HEK293 (cell line): Measurements from ENCODE around the gene PLEKHD1.

Experiments
- CTCF ChIA-PET: fragments of 350-600 bp; formaldehyde crosslinking; extraction: SDS; loops from one replicate; lab custom pipeline; 2021; ENCODE audit warnings: antibody characterized with exemption; lab: Yijun Ruan, JAX
- POLR2A ChIA-PET: fragments of 300-600 bp; formaldehyde crosslinking; extraction: SDS; loops from one replicate; lab custom pipeline; 2020; ENCODE audit warnings: antibody characterized with exemption, inconsistent platforms; lab: Yijun Ruan, JAX
- H3K27ac ChIP-seq: fragments of 200-500 bp; sonication (Bioruptor generic); 2 replicates; pipeline ENCODE4 v1.5.1; 2014; ENCODE audit warnings: low read depth, low read length, control low read depth, inconsistent platforms; ENCODE audit errors: extremely low read depth
- H3K36me3 ChIP-seq, 2 experiments: fragments of 200-500 bp in 1 of 2; sonication (Bioruptor generic) in 1 of 2; 1 replicate in 1 of 2; 2 replicates in 1 of 2; pipeline ENCODE4 v1.5.1; 2014 to 2017; ENCODE audit warnings: inconsistent platforms in 2 of 2, low read length in 2 of 2; ENCODE audit not compliant: control insufficient read depth in 2 of 2, insufficient read depth in 1 of 2
- H3K4me1 ChIP-seq: fragments of 200-500 bp; sonication (Bioruptor generic); 2 replicates; pipeline ENCODE4 v1.5.1; 2014; ENCODE audit warnings: mild to moderate bottlenecking, low read length, inconsistent platforms; ENCODE audit not compliant: control insufficient read depth, insufficient read depth
- H3K4me3 ChIP-seq: 2 replicates; pipeline ENCODE4 v1.5.1; 2011; ENCODE audit warnings: low read depth, mild to moderate bottlenecking, control low read depth, low read length, moderate library complexity
- H3K9me3 ChIP-seq: fragments of 200-500 bp; sonication (Bioruptor generic); 2 replicates; pipeline ENCODE4 v1.5.1; 2014; ENCODE audit warnings: low read depth, low read length, inconsistent platforms; ENCODE audit not compliant: control insufficient read depth, insufficient read depth
- GLI2 ChIP-seq: fragments of 450-650 bp; formaldehyde crosslinking; IDR thresholded peaks from 2 replicates; pipeline ENCODE4; 2017; ENCODE audit warnings: missing biosample characterization, missing genetic modification characterization, low read depth, borderline replicate concordance
- GLIS1 ChIP-seq: fragments of 450-650 bp; formaldehyde crosslinking; IDR thresholded peaks from 2 replicates; pipeline ENCODE4 v1.5.1; 2016; ENCODE audit warnings: missing biosample characterization, missing genetic modification characterization
- MZF1 ChIP-seq: fragments of 450-650 bp; formaldehyde crosslinking; IDR thresholded peaks from 2 replicates; pipeline ENCODE4 v1.5.1; 2017; ENCODE audit warnings: missing biosample characterization, missing genetic modification characterization, borderline replicate concordance
- OSR2 ChIP-seq: fragments of 450-650 bp; formaldehyde crosslinking; IDR thresholded peaks from 2 replicates; pipeline ENCODE4 v1.5.1; 2016; ENCODE audit warnings: missing biosample characterization, missing genetic modification characterization
- SCRT2 ChIP-seq: fragments of 450-650 bp; formaldehyde crosslinking; IDR thresholded peaks from 2 replicates; pipeline ENCODE4 v1.5.1; 2016; ENCODE audit warnings: missing biosample characterization, missing genetic modification characterization
- WT1 ChIP-seq: fragments of 450-650 bp; formaldehyde crosslinking; IDR thresholded peaks from 2 replicates; pipeline ENCODE4 v1.5.1; 2016; ENCODE audit warnings: missing biosample characterization, missing genetic modification characterization
- ZNF16 ChIP-seq: fragments of 450-650 bp; formaldehyde crosslinking; IDR thresholded peaks from 2 replicates; pipeline ENCODE4 v1.5.1; 2016; ENCODE audit warnings: low read depth, missing biosample characterization, missing genetic modification characterization
- ZNF211 ChIP-seq: fragments of 450-650 bp; formaldehyde crosslinking; IDR thresholded peaks from 2 replicates; pipeline ENCODE4 v1.5.1; 2016; ENCODE audit warnings: low read depth, missing biosample characterization, missing genetic modification characterization
- ZNF341 ChIP-seq: fragments of 450-650 bp; formaldehyde crosslinking; IDR thresholded peaks from 2 replicates; pipeline ENCODE4; 2016; ENCODE audit warnings: low read depth, missing biosample characterization, missing genetic modification characterization
- ZNF514 ChIP-seq: fragments of 450-650 bp; formaldehyde crosslinking; IDR thresholded peaks from 2 replicates; pipeline ENCODE4 v1.5.1; 2016; ENCODE audit warnings: missing biosample characterization, missing genetic modification characterization
- ZNF561 ChIP-seq: fragments of 450-650 bp; IDR thresholded peaks from 2 replicates; pipeline ENCODE4 v1.5.1; 2018; ENCODE audit warnings: missing biosample characterization, missing genetic modification characterization, borderline replicate concordance
- ZNF623 ChIP-seq: fragments of 450-650 bp; formaldehyde crosslinking; IDR thresholded peaks from 2 replicates; pipeline ENCODE4 v1.5.1; 2016; ENCODE audit warnings: missing biosample characterization, missing genetic modification characterization
- ZNF658 ChIP-seq: fragments of 450-650 bp; formaldehyde crosslinking; IDR thresholded peaks from 2 replicates; pipeline ENCODE4; 2016; ENCODE audit warnings: missing biosample characterization, missing genetic modification characterization
- ZNF768 ChIP-seq: fragments of 450-650 bp; formaldehyde crosslinking; IDR thresholded peaks from 2 replicates; pipeline ENCODE4 v1.5.1; 2018; ENCODE audit warnings: missing biosample characterization, mild to moderate bottlenecking, missing genetic modification characterization
- ZSCAN23 ChIP-seq: fragments of 450-650 bp; formaldehyde crosslinking; IDR thresholded peaks from 2 replicates; pipeline ENCODE4 v1.5.1; 2016; ENCODE audit warnings: missing biosample characterization, missing genetic modification characterization
- TF ChIP-seq, protein P1 (sequence below): sonication (generic); formaldehyde crosslinking; IDR thresholded peaks from 2 replicates; pipeline ENCODE4 v1.8.1; 2022; ENCODE audit warnings: mild to moderate bottlenecking, moderate library complexity, missing genetic modification reagents
- TF ChIP-seq, protein P2 (sequence below): fragments of 450-650 bp; formaldehyde crosslinking; conservative IDR thresholded peaks from 2 replicates; pipeline ENCODE4 v1.5.1; 2016; ENCODE audit warnings: low read depth, missing biosample characterization, missing genetic modification characterization
- TF ChIP-seq, protein P3 (sequence below): fragments of 450-650 bp; formaldehyde crosslinking; IDR thresholded peaks from 2 replicates; pipeline ENCODE4 v1.5.1; 2016; ENCODE audit warnings: missing biosample characterization, missing genetic modification characterization
- TF ChIP-seq, protein P4 (sequence below): fragments of 450-650 bp; formaldehyde crosslinking; IDR thresholded peaks from 2 replicates; pipeline ENCODE4 v1.5.1; 2016; ENCODE audit warnings: missing biosample characterization, missing genetic modification characterization
- TF ChIP-seq, protein P5 (sequence below): fragments of 450-650 bp; formaldehyde crosslinking; IDR thresholded peaks from 2 replicates; pipeline ENCODE4 v1.5.1; 2016; ENCODE audit warnings: missing biosample characterization, missing genetic modification characterization

PLEKHD1 gene

DNA sequence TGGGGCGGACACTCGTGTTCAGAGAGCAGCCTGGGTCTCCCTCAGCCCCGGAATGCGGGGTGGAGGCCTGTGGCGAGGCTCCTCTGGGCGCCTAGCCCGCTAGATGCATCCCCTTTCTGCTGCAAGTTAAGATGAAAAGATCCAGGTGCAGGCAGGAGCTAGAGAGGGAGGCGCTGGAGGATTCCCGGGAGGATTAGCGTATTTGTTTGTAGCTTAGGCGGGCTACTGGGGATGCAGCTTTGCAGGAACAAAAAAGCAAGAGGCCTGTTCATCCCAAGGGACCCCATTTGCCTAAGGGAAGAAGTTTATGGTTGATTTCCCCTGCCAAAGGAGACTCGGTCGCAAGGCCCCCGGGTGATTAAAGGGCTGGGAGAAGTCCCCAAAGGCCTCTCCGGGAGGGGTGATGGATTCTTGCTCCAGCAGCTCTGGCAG is 89.3 kb downstream of the PLEKHD1 start:
- H3K4me3 ChIP-seq: peak overlapping the region; percentile 51; the same call in 1 of the 2 replicates
- no peaks in the 10 kb centered on the region for H3K36me3 ChIP-seq
- ChIA-PET POLR2A (interaction anchor here (0.5 to 1.3 kb wide), 3 partner anchors 31 to 39 kb away, joined by 3 to 6 read pairs (median 3); no protein-coding TSS in a partner anchor), CTCF (interaction anchor here (0.6 to 4.7 kb wide), 20 partner anchors 9 to 390 kb away, joined by 3 to 31 read pairs (median 4); partner anchors contain the start of gene ERH)
- no peaks in the 10 kb centered on the region for H3K9me3 ChIP-seq
- peak overlapping the region; percentile 34; the same call in 1 of the 2 replicates for H3K27ac ChIP-seq
- H3K4me1 ChIP-seq: peaks cover 3% of the 10 kb centered on the region
- peak; percentile 83 for TF ChIP-seq GLIS1 (tag by site-specific recombination)
- TF ChIP-seq SCRT2 (tag by site-specific recombination): no peak
- TF ChIP-seq GLI2 (tag by site-specific recombination): no peak
- no peak for TF ChIP-seq ZNF514
- peak; percentile 89 for TF ChIP-seq OSR2
- no peak for TF ChIP-seq ZNF623 (tag by site-specific recombination)
- TF ChIP-seq, protein P1, sequence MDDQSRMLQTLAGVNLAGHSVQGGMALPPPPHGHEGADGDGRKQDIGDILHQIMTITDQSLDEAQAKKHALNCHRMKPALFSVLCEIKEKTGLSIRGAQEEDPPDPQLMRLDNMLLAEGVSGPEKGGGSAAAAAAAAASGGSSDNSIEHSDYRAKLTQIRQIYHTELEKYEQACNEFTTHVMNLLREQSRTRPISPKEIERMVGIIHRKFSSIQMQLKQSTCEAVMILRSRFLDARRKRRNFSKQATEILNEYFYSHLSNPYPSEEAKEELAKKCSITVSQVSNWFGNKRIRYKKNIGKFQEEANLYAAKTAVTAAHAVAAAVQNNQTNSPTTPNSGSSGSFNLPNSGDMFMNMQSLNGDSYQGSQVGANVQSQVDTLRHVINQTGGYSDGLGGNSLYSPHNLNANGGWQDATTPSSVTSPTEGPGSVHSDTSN (CRISPR knock-in tag): no peak
- TF ChIP-seq, protein P2, sequence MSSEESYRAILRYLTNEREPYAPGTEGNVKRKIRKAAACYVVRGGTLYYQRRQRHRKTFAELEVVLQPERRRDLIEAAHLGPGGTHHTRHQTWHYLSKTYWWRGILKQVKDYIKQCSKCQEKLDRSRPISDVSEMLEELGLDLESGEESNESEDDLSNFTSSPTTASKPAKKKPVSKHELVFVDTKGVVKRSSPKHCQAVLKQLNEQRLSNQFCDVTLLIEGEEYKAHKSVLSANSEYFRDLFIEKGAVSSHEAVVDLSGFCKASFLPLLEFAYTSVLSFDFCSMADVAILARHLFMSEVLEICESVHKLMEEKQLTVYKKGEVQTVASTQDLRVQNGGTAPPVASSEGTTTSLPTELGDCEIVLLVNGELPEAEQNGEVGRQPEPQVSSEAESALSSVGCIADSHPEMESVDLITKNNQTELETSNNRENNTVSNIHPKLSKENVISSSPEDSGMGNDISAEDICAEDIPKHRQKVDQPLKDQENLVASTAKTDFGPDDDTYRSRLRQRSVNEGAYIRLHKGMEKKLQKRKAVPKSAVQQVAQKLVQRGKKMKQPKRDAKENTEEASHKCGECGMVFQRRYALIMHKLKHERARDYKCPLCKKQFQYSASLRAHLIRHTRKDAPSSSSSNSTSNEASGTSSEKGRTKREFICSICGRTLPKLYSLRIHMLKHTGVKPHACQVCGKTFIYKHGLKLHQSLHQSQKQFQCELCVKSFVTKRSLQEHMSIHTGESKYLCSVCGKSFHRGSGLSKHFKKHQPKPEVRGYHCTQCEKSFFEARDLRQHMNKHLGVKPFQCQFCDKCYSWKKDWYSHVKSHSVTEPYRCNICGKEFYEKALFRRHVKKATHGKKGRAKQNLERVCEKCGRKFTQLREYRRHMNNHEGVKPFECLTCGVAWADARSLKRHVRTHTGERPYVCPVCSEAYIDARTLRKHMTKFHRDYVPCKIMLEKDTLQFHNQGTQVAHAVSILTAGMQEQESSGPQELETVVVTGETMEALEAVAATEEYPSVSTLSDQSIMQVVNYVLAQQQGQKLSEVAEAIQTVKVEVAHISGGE (tag by site-specific recombination): peak; percentile 42; the same call in 1 of the 2 replicates
- TF ChIP-seq MZF1 (tag by site-specific recombination): peak; percentile 59; the same call in 1 of the 2 replicates
- TF ChIP-seq ZSCAN23: no peak
- TF ChIP-seq WT1 (tag by site-specific recombination): peak; percentile 46; the same call in 1 of the 2 replicates
- TF ChIP-seq ZNF561 (tag by site-specific recombination): no peak
- TF ChIP-seq ZNF341 (tag by site-specific recombination): peak; percentile 8; the same call in 1 of the 2 replicates
- no peak for TF ChIP-seq ZNF658 (tag by site-specific recombination)
- TF ChIP-seq ZNF211 (tag by site-specific recombination): no peak

DNA sequence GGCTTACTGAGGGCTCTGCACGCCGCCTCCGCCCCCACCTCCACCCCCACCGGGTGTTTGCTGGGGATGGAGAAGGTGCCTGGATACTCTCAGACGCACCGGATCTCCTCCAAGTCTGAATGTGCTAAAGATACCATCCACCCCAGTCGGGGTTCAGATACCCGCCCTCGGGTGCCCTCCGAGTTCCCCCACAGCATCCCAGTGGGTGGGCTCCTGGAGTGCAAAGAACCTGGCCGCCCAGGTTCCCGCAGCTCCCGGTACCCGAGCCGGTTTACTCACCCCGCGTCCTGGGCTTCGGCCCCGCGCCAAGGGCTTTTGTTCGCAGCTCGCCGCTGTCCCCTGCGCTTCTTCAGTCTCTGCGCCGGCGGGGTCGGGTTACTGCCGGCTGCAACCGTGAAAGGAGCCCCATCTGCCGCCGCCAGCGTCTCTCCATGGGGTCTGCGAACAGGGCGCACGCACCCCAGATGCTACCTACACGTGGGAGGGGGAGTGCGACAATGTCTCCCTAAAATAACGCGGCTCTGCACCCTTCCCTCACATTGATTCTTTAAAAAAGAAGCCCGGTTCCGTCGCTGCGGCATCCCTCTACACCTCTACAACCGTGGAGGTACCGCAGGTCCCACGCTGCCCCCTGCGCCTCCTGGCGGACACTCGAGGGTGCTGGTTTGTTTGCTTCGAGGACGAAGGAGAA is 89.9 kb downstream of the PLEKHD1 start, which contains the start of gene CCDC177:
Gene CCDC177, minus strand, starts transcription at position 609 of the 691 bp plus-strand sequence. CDS start 1,249 bp downstream, outside the sequence.
- Histone ChIP-seq H3K36me3 (no peaks in the 10 kb centered on the region), H3K27ac (peak within 1 kb of the TSS; percentile 37; the same call in 1 of the 2 replicates), H3K9me3 (no peaks in the 10 kb centered on the region), H3K4me3 (peak within 1 kb of the TSS; percentile 51), H3K4me1 (peaks cover 3% of the 10 kb centered on the region)
- POLR2A ChIA-PET: interaction anchor here (0.5 to 1.3 kb wide), 3 partner anchors 32 to 39 kb away, joined by 3 to 6 read pairs (median 3); no protein-coding TSS in a partner anchor
- CTCF ChIA-PET: interaction anchor here (0.6 to 4.7 kb wide), 28 partner anchors 10 to 1243 kb away, joined by 3 to 31 read pairs (median 4); partner anchors contain the start of gene ERH
- TF ChIP-seq ZNF16 (tag by site-specific recombination) (no peak), ZNF768 (tag by site-specific recombination) (no peak), ZNF658 (tag by site-specific recombination) (no peak)
- TF ChIP-seq, protein P3, sequence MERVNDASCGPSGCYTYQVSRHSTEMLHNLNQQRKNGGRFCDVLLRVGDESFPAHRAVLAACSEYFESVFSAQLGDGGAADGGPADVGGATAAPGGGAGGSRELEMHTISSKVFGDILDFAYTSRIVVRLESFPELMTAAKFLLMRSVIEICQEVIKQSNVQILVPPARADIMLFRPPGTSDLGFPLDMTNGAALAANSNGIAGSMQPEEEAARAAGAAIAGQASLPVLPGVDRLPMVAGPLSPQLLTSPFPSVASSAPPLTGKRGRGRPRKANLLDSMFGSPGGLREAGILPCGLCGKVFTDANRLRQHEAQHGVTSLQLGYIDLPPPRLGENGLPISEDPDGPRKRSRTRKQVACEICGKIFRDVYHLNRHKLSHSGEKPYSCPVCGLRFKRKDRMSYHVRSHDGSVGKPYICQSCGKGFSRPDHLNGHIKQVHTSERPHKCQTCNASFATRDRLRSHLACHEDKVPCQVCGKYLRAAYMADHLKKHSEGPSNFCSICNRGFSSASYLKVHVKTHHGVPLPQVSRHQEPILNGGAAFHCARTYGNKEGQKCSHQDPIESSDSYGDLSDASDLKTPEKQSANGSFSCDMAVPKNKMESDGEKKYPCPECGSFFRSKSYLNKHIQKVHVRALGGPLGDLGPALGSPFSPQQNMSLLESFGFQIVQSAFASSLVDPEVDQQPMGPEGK (tag by site-specific recombination): 0 out of 2 replicates have a peak, but pooled peaks have one; percentile 48
- TF ChIP-seq, protein P4, sequence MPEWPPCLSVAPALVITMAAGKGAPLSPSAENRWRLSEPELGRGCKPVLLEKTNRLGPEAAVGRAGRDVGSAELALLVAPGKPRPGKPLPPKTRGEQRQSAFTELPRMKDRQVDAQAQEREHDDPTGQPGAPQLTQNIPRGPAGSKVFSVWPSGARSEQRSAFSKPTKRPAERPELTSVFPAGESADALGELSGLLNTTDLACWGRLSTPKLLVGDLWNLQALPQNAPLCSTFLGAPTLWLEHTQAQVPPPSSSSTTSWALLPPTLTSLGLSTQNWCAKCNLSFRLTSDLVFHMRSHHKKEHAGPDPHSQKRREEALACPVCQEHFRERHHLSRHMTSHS (tag by site-specific recombination): no peak
- TF ChIP-seq, protein P5, sequence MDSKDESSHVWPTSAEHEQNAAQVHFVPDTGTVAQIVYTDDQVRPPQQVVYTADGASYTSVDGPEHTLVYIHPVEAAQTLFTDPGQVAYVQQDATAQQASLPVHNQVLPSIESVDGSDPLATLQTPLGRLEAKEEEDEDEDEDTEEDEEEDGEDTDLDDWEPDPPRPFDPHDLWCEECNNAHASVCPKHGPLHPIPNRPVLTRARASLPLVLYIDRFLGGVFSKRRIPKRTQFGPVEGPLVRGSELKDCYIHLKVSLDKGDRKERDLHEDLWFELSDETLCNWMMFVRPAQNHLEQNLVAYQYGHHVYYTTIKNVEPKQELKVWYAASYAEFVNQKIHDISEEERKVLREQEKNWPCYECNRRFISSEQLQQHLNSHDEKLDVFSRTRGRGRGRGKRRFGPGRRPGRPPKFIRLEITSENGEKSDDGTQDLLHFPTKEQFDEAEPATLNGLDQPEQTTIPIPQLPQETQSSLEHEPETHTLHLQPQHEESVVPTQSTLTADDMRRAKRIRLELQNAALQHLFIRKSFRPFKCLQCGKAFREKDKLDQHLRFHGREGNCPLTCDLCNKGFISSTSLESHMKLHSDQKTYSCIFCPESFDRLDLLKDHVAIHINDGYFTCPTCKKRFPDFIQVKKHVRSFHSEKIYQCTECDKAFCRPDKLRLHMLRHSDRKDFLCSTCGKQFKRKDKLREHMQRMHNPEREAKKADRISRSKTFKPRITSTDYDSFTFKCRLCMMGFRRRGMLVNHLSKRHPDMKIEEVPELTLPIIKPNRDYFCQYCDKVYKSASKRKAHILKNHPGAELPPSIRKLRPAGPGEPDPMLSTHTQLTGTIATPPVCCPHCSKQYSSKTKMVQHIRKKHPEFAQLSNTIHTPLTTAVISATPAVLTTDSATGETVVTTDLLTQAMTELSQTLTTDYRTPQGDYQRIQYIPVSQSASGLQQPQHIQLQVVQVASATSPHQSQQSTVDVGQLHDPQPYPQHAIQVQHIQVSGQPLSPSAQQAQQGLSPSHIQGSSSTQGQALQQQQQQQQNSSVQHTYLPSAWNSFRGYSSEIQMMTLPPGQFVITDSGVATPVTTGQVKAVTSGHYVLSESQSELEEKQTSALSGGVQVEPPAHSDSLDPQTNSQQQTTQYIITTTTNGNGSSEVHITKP (tag by site-specific recombination): peak; percentile 17; the same call in 1 of the 2 replicates
- TF ChIP-seq, protein P1 (CRISPR knock-in tag): 0 out of 2 replicates have a peak, but pooled peaks have one; percentile 51
